ENCODE data around the gene TMEM92.

DNA sequence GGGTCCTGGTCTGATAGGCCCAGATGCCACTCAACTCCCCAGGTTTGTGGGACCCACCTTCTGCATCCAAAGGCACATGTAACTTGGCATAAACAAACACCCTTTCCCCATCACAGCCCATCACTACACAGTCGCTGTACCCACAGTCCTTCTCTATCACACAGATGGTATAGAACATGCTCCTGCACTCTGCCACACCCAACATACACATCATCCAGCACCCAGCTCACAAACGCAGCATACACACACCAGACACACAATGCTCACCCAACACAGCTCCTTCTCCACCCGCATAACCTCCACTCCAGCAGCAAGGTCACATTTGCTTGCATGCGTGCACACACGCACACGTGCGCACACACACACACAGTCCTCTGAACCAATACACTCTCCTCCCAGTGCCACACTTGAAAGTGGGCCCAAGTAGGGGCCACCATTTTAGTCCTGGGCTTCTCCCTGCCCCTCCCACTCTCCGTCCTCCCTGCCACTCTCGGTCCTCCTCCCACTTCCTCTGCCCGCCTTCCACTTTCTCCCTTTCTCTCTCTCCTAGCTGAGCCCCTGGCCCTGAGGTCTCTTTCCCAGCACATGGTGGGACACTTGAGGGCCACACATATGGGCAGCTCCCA, 8.5 kb upstream of the TMEM92 start:
- TF ChIP-seq, protein P1, sequence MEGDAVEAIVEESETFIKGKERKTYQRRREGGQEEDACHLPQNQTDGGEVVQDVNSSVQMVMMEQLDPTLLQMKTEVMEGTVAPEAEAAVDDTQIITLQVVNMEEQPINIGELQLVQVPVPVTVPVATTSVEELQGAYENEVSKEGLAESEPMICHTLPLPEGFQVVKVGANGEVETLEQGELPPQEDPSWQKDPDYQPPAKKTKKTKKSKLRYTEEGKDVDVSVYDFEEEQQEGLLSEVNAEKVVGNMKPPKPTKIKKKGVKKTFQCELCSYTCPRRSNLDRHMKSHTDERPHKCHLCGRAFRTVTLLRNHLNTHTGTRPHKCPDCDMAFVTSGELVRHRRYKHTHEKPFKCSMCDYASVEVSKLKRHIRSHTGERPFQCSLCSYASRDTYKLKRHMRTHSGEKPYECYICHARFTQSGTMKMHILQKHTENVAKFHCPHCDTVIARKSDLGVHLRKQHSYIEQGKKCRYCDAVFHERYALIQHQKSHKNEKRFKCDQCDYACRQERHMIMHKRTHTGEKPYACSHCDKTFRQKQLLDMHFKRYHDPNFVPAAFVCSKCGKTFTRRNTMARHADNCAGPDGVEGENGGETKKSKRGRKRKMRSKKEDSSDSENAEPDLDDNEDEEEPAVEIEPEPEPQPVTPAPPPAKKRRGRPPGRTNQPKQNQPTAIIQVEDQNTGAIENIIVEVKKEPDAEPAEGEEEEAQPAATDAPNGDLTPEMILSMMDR (IDR thresholded peaks at IDR 0.05; ENCODE audit: low read depth, low read length), result no peak
- no peak for TF ChIP-seq EZH2phosphoT487 (IDR thresholded peaks at IDR 0.05; ENCODE audit: low read depth)

All from OCI-LY3 (cell line).